HG03108 (cell line): ENCODE results near the gene C21orf91.
A peak's percentile ranks its signal among the peaks of the same experiment; 100 is the strongest.

Experiments
- ATAC-seq: cut with Tn5 transposase; IDR thresholded peaks from one replicate; pipeline ENCODE4 v1.9.1; 2021; ENCODE audit warnings: moderate library complexity; ENCODE audit not compliant: unreplicated experiment

Gene C21orf91

DNA sequence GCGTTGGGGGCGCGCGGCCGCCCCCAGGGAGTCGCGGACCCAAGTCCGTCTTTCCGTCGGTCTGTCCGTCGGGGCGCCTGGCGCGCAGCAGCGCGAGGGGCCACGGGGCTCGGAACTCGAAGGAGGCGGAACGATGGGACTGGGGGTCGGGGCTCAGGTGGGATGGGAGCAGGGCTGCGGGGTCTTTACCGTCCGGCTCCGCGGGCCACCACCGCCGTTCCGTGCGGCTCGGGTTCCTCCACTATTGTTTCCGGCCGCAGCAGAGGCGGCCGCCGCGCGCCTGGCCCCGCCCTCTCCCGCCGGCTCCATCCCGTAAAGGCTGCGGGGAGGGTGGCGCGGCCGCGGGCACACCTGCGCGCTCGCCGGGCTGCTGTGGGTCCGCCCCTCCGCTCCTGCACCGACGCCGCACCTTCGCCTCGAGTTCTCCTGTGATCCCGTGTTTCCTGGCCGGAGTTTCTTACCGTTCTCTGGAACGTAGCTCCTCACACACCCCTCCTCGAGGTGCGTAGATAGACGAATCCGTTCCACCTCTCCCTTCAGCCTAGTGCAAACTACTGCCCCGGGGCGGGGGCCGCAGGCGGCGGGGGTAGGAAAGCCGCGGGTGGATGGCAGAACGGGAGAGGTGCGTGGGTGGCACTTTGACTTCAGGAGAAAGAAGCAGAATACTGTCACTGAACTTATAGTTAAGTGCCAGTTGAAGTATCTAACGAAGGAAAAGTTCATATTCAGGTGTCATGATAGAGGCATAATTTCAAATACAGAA, at the start of gene C21orf91:
Gene C21orf91 (minus strand): TSS at position 243 of the 763 bp plus-strand sequence. CDS start 1,038 bp downstream, outside the sequence.
- ATAC-seq = peak; percentile 84

- ATAC-seq = no peak
Observed at GRCh38 chr21:17866590-17866989, 47.4 kb upstream of the C21orf91 start.

DNA sequence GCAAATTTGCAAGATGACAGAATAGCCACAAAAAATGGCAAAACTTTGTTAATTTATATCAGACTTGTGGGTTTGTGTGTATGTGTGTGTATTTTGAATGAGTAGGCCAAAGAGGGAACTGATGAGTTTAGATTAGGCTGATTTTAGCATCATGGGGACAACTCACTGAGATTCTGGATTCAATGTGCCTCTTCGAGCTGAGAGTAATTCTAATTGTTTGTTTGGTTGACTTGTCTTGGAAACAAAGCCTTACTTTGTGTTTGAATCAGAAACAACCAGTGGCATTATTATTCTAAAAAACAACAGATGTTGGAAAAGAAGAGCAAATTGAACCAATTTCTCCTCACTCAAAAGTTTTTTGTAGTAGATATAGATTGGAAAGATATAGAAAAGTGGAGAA, 40.5 kb upstream of the C21orf91 start:
- no peak for ATAC-seq

DNA sequence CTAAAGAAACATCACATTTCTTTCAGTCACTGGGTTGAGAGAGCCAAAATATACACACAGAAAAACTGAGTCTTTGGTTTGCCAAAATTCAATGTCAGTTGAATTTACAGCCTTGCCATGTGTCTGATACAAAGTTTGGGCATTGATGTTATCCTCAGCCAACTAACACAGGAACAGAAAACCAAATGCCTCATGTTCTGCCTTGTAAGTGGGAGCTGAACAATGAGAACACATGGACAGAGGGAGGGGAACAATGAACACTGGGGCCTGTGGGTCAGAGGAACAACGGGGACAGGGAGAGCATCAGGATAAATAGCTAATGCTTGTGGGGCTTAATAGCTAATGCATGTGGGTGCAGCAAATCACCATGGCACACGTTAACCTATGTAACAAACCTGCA, 39.6 kb upstream of the C21orf91 start:
- no peak for ATAC-seq

DNA sequence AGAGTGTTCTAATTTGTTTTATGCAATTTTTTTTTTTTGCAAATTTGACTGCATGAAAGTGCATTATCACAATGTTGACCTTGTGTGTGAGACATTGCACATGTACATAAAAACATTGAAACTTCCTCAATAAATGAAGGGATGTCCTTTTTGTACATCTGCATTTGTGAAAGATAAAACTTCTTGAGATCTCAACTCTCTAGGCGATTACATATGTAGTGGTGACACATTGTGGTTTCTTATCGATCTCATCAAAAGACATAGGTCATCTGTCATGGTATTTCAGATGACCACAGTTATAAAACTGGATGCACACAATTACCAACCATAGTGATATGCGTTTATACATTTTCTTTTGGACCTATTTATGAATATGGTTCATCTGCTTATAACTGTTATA, 35.6 kb upstream of the C21orf91 start:
- no peak for ATAC-seq

GRCh38 chr21:17853393-17854275, 34.5 kb upstream of the C21orf91 start:
- ATAC-seq = no peak

- peak; percentile 86 for ATAC-seq
Observed at GRCh38 chr21:17848228-17848627, 29.1 kb upstream of the C21orf91 start.

DNA sequence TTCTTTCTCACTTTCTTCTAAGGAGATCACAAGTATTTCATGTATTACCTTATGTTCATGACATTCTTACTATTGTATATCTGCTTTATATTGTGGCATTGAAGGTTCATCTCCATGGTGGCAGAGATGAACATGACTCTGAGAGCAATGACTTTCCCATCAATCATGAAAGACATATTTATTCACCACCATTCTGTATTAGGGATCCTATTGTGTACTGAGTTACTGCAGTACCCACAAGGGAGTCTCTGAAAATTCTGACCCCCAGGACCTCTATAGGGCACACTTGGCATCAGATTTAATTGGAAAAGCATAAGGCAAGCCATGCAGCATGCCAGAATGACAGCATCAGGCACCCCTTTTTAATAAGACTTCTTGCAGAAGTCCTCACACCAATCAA, 21.9 kb upstream of the C21orf91 start:
- ATAC-seq = no peak

DNA sequence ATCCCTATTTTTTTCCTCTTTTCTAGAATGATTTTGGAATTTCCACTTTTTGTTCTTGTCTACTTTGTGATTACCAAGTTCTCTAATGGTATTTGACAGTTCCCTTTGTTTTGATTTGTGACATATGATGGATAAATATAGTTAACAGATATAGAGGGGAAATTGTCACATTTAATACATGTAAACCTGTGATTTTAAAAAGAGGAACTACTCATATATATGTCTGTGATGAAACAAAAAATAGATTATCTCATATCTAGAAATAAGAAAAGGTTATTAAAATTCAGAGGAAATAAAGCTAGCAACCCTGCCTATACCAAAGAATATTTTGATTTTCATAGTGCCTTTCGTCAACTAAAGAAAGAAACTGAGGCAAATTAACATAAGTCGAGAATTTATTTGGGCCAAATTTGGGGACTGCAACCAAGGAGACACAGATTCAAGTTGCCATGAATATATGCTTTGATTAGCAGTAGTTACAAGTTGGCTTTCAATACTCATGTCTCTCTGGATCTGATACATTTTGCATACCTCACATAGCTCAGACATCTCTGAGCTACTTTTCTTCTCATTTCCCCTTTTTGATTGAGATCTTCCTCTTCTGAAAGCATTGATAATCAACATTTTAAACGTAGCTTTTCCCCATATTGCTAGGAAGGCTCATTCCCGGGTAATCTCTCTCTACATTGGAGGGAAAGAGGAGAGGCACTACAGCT, 15.6 kb upstream of the C21orf91 start:
- no peak for ATAC-seq

- no peak for ATAC-seq
Observed at GRCh38 chr21:17829472-17829871, 10.3 kb upstream of the C21orf91 start.

- no peak for ATAC-seq
Observed at GRCh38 chr21:17828223-17828622, 9.1 kb upstream of the C21orf91 start.

DNA sequence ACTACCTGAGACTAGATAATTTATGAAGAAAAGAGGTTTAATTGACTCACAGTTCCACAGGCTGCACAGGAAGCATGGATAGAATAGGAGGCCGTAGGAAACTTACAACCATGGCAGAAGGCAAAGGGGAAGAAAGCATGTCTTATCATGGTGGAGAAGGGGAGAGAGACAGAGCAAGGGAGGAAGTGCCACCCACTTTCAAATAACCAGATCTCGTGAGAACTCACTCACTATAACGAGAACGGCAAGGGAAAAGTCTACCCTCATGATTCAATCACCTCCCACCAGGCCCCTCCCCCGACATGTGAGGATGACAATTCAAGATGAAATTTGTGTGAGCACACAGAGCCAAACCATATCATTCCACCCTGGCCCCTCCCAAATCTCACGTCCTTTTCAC, 4.7 kb upstream of the C21orf91 start:
- ATAC-seq = no peak

- no peak for ATAC-seq
Observed at GRCh38 chr21:17821121-17821520, 2.0 kb upstream of the C21orf91 start.

GRCh38 chr21:17819877-17820229, 697 bp upstream of the C21orf91 start:
- ATAC-seq = peak; percentile 56

DNA sequence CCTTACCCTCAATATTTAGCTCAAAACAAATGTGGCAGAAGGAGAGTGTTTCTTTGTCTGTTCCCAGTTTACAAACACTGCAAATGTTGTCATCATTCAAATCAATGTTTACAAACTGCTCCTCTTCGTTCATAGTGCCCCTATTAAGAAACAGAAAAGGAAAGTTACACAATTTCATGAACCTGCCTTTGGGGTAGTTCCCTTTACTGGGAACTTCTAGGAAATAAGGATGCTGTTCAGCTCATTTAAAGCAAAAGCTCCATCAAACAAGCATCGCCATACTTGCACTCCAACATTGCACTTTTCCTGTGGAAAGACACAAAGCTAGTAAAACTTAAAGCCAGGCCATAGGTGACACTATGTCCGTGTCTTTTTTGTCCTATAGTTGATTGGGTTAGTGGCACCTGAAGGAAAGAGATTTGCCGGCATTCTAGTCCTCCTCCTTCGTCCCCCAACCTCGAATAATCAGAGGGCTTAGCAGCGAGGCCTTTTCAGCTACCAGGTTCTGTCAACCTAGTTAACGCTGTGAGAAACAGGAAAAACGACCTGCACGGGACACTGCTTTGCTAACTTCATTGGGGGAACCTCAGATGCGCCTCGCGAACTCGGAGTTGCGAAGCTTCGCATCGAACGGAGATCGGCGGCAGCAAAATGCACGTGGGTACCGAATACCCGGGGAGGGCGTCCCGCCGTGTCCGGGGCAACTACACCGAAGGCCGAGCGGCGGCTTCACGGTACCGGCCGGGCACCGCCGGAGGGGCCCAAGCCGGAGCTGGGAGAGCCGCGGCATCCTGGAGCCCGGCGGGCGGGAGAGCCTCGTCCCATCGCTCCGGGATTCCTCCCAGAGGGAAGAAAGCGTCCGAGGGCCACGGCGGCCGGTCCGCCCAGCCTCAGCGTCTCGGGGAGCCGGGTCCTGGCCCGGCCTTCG, 706 bp downstream of the C21orf91 start:
- ATAC-seq = peak; percentile 11

DNA sequence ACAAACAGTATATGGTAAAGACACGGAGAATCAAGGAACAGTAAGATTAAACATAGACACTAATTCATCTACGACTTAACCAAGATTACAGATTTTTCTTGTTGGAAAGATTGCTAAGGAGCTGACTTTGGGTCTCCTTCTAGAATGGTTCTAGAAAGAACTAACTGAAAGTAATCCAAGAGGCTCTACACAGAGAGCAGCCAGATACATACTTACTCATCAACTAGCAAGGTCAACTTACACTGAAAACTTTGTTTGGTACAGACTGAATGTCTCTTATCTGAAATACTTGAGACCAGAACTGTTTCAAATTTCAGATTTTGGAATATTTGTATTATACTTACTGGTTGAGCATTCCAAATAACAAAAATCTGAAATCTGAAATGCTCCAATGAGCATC, 5.8 kb downstream of the C21orf91 start:
- ATAC-seq = no peak

DNA sequence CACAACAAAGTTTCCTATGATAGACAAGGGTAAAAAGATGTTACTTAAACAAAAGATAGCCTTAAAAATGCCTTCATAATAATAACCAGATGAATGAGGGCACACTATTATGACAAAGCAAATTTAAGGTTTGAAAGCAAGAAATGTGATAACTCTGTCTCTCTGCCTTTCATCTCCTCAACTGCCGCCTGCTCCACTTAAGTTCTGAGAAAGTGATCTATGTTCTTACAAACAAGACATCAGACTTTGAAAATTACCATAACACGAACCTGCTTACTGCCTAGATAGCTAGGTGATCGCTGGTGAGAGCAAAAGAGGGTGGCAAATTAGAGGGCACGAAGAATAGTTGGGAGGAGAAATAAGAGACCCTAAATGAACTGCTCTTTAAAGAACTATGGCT, 13.2 kb downstream of the C21orf91 start:
- ATAC-seq = no peak

GRCh38 chr21:17803536-17803935, 15.6 kb downstream of the C21orf91 start:
- ATAC-seq = no peak

GRCh38 chr21:17802572-17802971, 16.6 kb downstream of the C21orf91 start:
- ATAC-seq = no peak

DNA sequence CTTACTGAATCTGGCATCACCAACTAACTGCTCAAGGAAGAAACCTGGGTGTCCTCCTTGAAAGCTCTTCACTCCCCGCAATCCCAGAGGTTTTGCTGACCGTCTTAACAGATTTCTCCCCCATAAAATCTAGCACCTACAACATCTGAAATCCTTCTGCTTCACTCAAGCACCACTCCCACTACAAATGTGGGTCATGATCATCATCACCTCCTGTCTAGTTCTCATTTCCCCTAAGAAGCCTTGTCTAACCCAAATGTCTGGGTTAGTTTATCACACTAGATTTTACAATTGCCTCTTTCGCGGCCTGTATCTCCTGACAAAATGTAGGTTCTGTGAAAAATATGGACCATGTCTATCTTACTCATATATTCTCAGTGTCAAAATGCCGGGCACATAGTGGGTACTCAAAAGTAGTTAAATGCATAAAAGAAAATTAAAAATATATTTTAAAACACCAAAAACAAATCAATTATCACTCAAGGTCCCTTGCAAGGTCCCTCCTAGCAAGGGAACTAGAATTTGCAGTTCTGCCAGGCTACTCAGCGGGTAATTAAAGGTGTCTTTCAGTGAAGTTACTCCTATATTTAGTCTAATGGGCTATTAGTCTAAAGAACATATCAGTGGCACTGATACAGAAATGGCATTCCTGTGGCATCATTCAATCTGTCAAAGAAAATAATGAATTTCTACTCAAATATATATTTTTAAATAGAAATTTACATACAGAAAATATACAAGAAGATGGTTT, 19.6 kb downstream of the C21orf91 start:
- no peak for ATAC-seq
